H1 (cell line): ENCODE data around the gene EGLN3. TPM values are rescaled to one million over a fixed set of nuclear protein-coding genes. Genes with fewer than 3 reads are reported as not detected.

Experiments used
- CTCF ChIA-PET: fragments of 300-600 bp; sonication (Branson Sonifier 250); formaldehyde crosslinking; loops from one replicate; lab custom pipeline; 2021; ENCODE audit not compliant: partially characterized antibody; lab: Charles Lee
- POLR2A ChIA-PET: fragments of 300-600 bp; sonication (Branson Sonifier 250); formaldehyde crosslinking; loops from one replicate; lab custom pipeline; 2021; ENCODE audit warnings: inconsistent platforms; ENCODE audit not compliant: partially characterized antibody; lab: Charles Lee
- DNase-seq, 2 experiments: peaks; one replicate each; pipeline versions ENCODE4 v3.0.0 to v3.0.0-alpha.2; 2010 to 2022; ENCODE audit warnings: low spot score in 2 of 2, low read depth in 1 of 2, mixed read lengths in 1 of 2
- FAIRE-seq: peaks from 2 replicates; lab custom pipeline; 2011; peaks lifted over from hg19 to GRCh38; lab: Jason Lieb, UNC
- H2AFZ ChIP-seq: 2 replicates; pipeline ENCODE4 v1.8.1; 2012; ENCODE audit warnings: low read length, inconsistent platforms
- H2AK5ac ChIP-seq: 2 replicates; pipeline ENCODE4 v1.6.1; 2013; ENCODE audit warnings: low read depth, low read length
- H2BK120ac ChIP-seq: replicated peaks from 2 replicates; pipeline ENCODE3; 2013; ENCODE audit warnings: low read depth, low read length, inconsistent platforms
- H2BK12ac ChIP-seq: 2 replicates; pipeline ENCODE4 v1.6.1; 2013; ENCODE audit warnings: low read depth, low read length
- H2BK15ac ChIP-seq: 2 replicates; pipeline ENCODE4 v1.6.1; 2013; ENCODE audit warnings: low read length
- H2BK20ac ChIP-seq: 2 replicates; pipeline ENCODE4 v1.6.1; 2013; ENCODE audit warnings: low read length
- H2BK5ac ChIP-seq: 2 replicates; pipeline ENCODE4 v1.6.1; 2013; ENCODE audit warnings: low read depth, low read length
- H3K14ac ChIP-seq: 2 replicates; pipeline ENCODE4 v1.6.1; 2013; ENCODE audit warnings: inconsistent platforms; ENCODE audit not compliant: insufficient read length
- H3K18ac ChIP-seq: 2 replicates; pipeline ENCODE4 v1.6.1; 2013; ENCODE audit warnings: low read length; ENCODE audit errors: extremely low read depth
- H3K23ac ChIP-seq: 2 replicates; pipeline ENCODE4 v1.6.1; 2013; ENCODE audit warnings: inconsistent platforms; ENCODE audit not compliant: insufficient read length
- H3K23me2 ChIP-seq: 2 replicates; pipeline ENCODE4 v1.6.1; 2013; ENCODE audit warnings: low read depth, low read length
- H3K27ac ChIP-seq: 2 replicates; pipeline ENCODE4 v1.6.1; 2011; ENCODE audit warnings: low read depth, low read length, inconsistent platforms
- H3K27me3 ChIP-seq, 4 experiments: replicated peaks in 1 of 4; 1 replicate in 1 of 4; 2 replicates in 3 of 4; pipeline versions ENCODE4 v1.6.1 to v1.8.1; 2011 to 2013; ENCODE audit warnings: low read length in 3 of 4, mild to moderate bottlenecking in 3 of 4, inconsistent platforms in 2 of 4, mixed read lengths in 2 of 4, moderate library complexity in 1 of 4; ENCODE audit not compliant: control insufficient read depth in 3 of 4, insufficient read depth in 3 of 4; ENCODE audit errors: extremely low read depth in 1 of 4
- H3K36me3 ChIP-seq, 4 experiments: 2 replicates each; pipeline versions ENCODE4 v1.6.1 to v1.8.1; 2011 to 2013; ENCODE audit warnings: mild to moderate bottlenecking in 4 of 4, low read length in 3 of 4, moderate library complexity in 2 of 4, control low read depth in 1 of 4, inconsistent platforms in 1 of 4; ENCODE audit not compliant: insufficient read depth in 4 of 4, control insufficient read depth in 2 of 4
- H3K4ac ChIP-seq: replicated peaks from 2 replicates; pipeline ENCODE3; 2013; ENCODE audit warnings: low read length, low read depth, mixed read lengths, inconsistent platforms; ENCODE audit not compliant: insufficient read length
- H3K4me1 ChIP-seq, 4 experiments: replicated peaks in 1 of 4; 1 replicate in 1 of 4; 2 replicates in 3 of 4; pipeline versions ENCODE4 v1.6.1 to v1.8.1; 2011 to 2013; ENCODE audit warnings: low read length in 3 of 4, inconsistent platforms in 2 of 4, mixed read lengths in 1 of 4; ENCODE audit not compliant: insufficient read depth in 4 of 4, control insufficient read depth in 3 of 4
- H3K4me2 ChIP-seq, 2 experiments: 2 replicates each; pipeline versions ENCODE4 v1.6.1 to v1.8.1; 2011 to 2013; ENCODE audit warnings: low read depth in 2 of 2, low read length in 2 of 2, control low read depth in 1 of 2, inconsistent platforms in 1 of 2, mild to moderate bottlenecking in 1 of 2; ENCODE audit not compliant: insufficient read depth in 1 of 2
- H3K4me3 ChIP-seq, 4 experiments: fragments of 200-600, 300-600 bp in 1 of 4; sonication (generic), shearing (Covaris generic), sonication (Bioruptor Twin) in 1 of 4; 2 replicates each; pipeline versions ENCODE4 v1.5.1 to v1.8.1; 2011 to 2016; ENCODE audit warnings: low read length in 4 of 4, low read depth in 3 of 4, control low read depth in 2 of 4, inconsistent platforms in 2 of 4, mild to moderate bottlenecking in 2 of 4, mixed read lengths in 1 of 4, moderate library complexity in 1 of 4; ENCODE audit not compliant: insufficient read depth in 2 of 4; ENCODE audit errors: extremely low read depth in 1 of 4
- H3K56ac ChIP-seq: replicated peaks from 2 replicates; pipeline ENCODE3; 2013; ENCODE audit warnings: low read depth, mild to moderate bottlenecking, mixed read lengths, low read length, inconsistent platforms; ENCODE audit not compliant: insufficient read length
- H3K79me1 ChIP-seq: 2 replicates; pipeline ENCODE4 v1.6.1; 2013; ENCODE audit warnings: low read depth, low read length, control low read depth
- H3K79me2 ChIP-seq, 2 experiments: 2 replicates each; pipeline versions ENCODE4 v1.6.1 to v1.8.1; 2012 to 2013; ENCODE audit warnings: low read length in 2 of 2, mild to moderate bottlenecking in 2 of 2, inconsistent platforms in 1 of 2; ENCODE audit not compliant: insufficient read depth in 2 of 2, control insufficient read depth in 1 of 2
- H3K9ac ChIP-seq, 4 experiments: replicated peaks in 1 of 4; 1 replicate in 1 of 4; 2 replicates in 3 of 4; pipeline versions ENCODE4 v1.6.1 to v1.8.1; 2011 to 2013; ENCODE audit warnings: low read depth in 3 of 4, low read length in 3 of 4, control low read depth in 2 of 4, mild to moderate bottlenecking in 2 of 4, moderate library complexity in 2 of 4, inconsistent platforms in 1 of 4; ENCODE audit errors: extremely low read depth in 1 of 4
- H3K9me3 ChIP-seq, 2 experiments: 2 replicates each; pipeline versions ENCODE4 v1.6.1 to v1.8.1; 2012 to 2013; ENCODE audit warnings: mild to moderate bottlenecking in 2 of 2, moderate library complexity in 2 of 2, control low read depth in 1 of 2, inconsistent platforms in 1 of 2, low read depth in 1 of 2, low read length in 1 of 2, mixed read lengths in 1 of 2; ENCODE audit not compliant: insufficient read depth in 2 of 2
- H4K20me1 ChIP-seq, 2 experiments: replicated peaks in 1 of 2; 2 replicates each; pipeline versions ENCODE3 to v1.8.1; 2011 to 2013; ENCODE audit warnings: inconsistent platforms in 2 of 2, low read length in 2 of 2, mild to moderate bottlenecking in 1 of 2; ENCODE audit not compliant: insufficient read depth in 2 of 2, control insufficient read depth in 1 of 2
- H4K5ac ChIP-seq: 2 replicates; pipeline ENCODE4 v1.6.1; 2013; ENCODE audit warnings: low read length, low read depth, mixed read lengths, inconsistent platforms; ENCODE audit not compliant: insufficient read length
- H4K8ac ChIP-seq: 2 replicates; pipeline ENCODE4 v1.8.0; 2013; ENCODE audit warnings: mild to moderate bottlenecking, moderate library complexity, low read length, inconsistent platforms; ENCODE audit not compliant: insufficient read depth; ENCODE audit errors: extremely low read depth
- H4K91ac ChIP-seq: replicated peaks from 2 replicates; pipeline ENCODE3; 2013; ENCODE audit warnings: low read length, mixed read lengths, inconsistent platforms; ENCODE audit not compliant: insufficient read length
- BRCA1 ChIP-seq: IDR thresholded peaks from 2 replicates; pipeline ENCODE4 v1.6.1; 2012; ENCODE audit warnings: low read depth, low read length, improper control_type of control experiment
- EP300 ChIP-seq, 2 experiments: IDR thresholded peaks; 1 replicate in 1 of 2; 2 replicates in 1 of 2; pipeline ENCODE4 v1.6.1; 2011 to 2012; ENCODE audit warnings: low read depth in 2 of 2, low read length in 2 of 2, mild to moderate bottlenecking in 2 of 2, borderline replicate concordance in 1 of 2, inconsistent platforms in 1 of 2, moderate library complexity in 1 of 2
- KDM1A ChIP-seq: fragments of 200-600, 300-600 bp; sonication (generic); IDR thresholded peaks from 2 replicates; pipeline ENCODE4 v1.7.1; 2016; ENCODE audit warnings: mild to moderate bottlenecking, low read length, borderline replicate concordance
- KDM4A ChIP-seq: IDR thresholded peaks from one replicate; pipeline ENCODE4 v1.7.1; 2012; ENCODE audit warnings: low read depth, mild to moderate bottlenecking, moderate library complexity, low read length, inconsistent platforms; ENCODE audit not compliant: severe bottlenecking
- KDM5A ChIP-seq: fragments of 200-600 bp; IDR thresholded peaks from 2 replicates; pipeline ENCODE4 v1.7.1; 2012; ENCODE audit warnings: mild to moderate bottlenecking, low read length, inconsistent platforms, mixed read lengths
- SIX5 ChIP-seq: IDR thresholded peaks from 2 replicates; pipeline ENCODE4 v1.6.1; 2011; ENCODE audit warnings: mild to moderate bottlenecking, low read depth, low read length
- SP4 ChIP-seq: IDR thresholded peaks from 2 replicates; pipeline ENCODE4 v1.6.1; 2012; ENCODE audit warnings: low read length, inconsistent platforms
- SRF ChIP-seq: IDR thresholded peaks from 2 replicates; pipeline ENCODE4 v1.6.1; 2011; ENCODE audit warnings: mild to moderate bottlenecking, low read depth, low read length, moderate library complexity
- TAF7 ChIP-seq: optimal IDR thresholded peaks from 2 replicates; pipeline ENCODE3; 2011; ENCODE audit warnings: low read depth, mild to moderate bottlenecking, inconsistent platforms, low read length, moderate library complexity, borderline replicate concordance
- YY1 ChIP-seq: IDR thresholded peaks from 2 replicates; pipeline ENCODE4 v1.6.1; 2011; ENCODE audit warnings: low read depth, mild to moderate bottlenecking, low read length
- WGBS, 2 experiments: shearing (Covaris generic) in 1 of 2; methylation state at CpG; one replicate each; pipeline versions ENCODE4 v1.1.6 to v1.1.7; 2013 to 2015; ENCODE audit warnings: low lambda C conversion rate in 2 of 2, mixed read lengths in 2 of 2, inconsistent platforms in 1 of 2, low coverage in 1 of 2, missing lambda C conversion rate in 1 of 2; ENCODE audit not compliant: insufficient replicate concordance in 2 of 2, insufficient coverage in 1 of 2, insufficient read length in 1 of 2; ENCODE audit errors: extremely low coverage in 1 of 2, missing lambda C conversion rate in 1 of 2; 5-methylcytosine and 5-hydroxymethylcytosine counted together
- polyA plus RNA-seq, 7 experiments: library from polyadenylated mRNA; depleted of rRNA in 3 of 7; stranded (reverse) in 5 of 7; unstranded in 2 of 7; fragments of >200 nt in 5 of 7; fragments of 200-250 nt in 2 of 7; gene quantifications; 1 replicate in 5 of 7; 2 replicates in 1 of 7; 4 replicates in 1 of 7; pipeline versions ENCODE4 v1.2.1 to v1.2.3, GENCODE V29; 2011 to 2013; ENCODE audit warnings: missing spikeins in 2 of 7, mixed read lengths in 2 of 7
- total RNA-seq: library from RNA; stranded (reverse); fragmentation: NEBNext Ultra II Directional; extraction: Animal tissue kit (Norgen Biotek cat#: 25700); gene quantifications from 2 replicates; pipeline ENCODE4 v1.2.1, GENCODE V29; 2021

Gene EGLN3
- total and polyA plus RNA-seq, 2 of the 8 experiments (the other 6 are each of a cell fraction or from before 2014, with no cell fraction given), result 10.6 to 27.3 TPM

DNA sequence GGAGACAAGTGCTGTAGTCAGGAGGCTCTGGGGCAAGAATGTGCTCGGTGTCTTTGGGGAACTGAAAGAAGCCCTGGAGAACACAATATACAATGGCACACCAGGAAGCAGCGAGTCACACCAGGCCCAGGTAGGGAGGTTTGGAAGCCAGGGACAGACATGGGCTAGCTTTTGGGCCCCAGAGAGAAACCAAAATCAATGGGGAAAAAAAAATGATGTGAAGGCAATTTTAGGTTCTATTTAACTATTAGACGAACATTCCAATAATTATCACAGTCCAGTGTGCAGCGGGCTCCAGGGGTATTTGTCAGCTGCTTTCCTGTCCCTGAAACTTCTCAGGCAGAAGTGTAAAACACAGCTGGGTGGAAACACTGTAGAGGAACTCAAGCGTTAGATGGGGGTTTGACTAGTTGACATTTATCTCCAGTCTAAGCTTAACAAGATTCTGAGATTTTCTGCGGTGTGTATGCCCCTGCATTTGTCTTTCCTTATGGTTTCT, 21.8 kb upstream of the EGLN3 start:
- Histone ChIP-seq H3K56ac (no peak overlapping the region), H2BK20ac (no peak overlapping the region; the same call in 1 of the 2 replicates), H3K23ac (no peak overlapping the region), H2AFZ (no peak overlapping the region), H3K27me3 (no peaks in the 10 kb centered on the region), H4K5ac (no peak overlapping the region), H3K4me3 (no peak overlapping the region), H4K91ac (no peak overlapping the region), H2BK12ac (no peak overlapping the region), H3K14ac (no peak overlapping the region), H3K4me1 (no peaks in the 10 kb centered on the region; a peak in 1 of 7 replicates), H3K4ac (no peak overlapping the region), H3K18ac (no peak overlapping the region), H3K36me3 (no peaks in the 10 kb centered on the region), H2AK5ac (no peak overlapping the region; the same call in 1 of the 2 replicates), H3K27ac (no peak overlapping the region), H3K79me1 (no peaks in the 10 kb centered on the region), H2BK15ac (no peak overlapping the region), H4K8ac (no peak overlapping the region), H3K4me2 (no peak overlapping the region), H3K9ac (no peak overlapping the region), H3K23me2 (no peaks in the 10 kb centered on the region), H3K79me2 (no peaks in the 10 kb centered on the region), H2BK5ac (no peak overlapping the region), H4K20me1 (no peaks in the 10 kb centered on the region), H3K9me3 (no peaks in the 10 kb centered on the region), H2BK120ac (no peak overlapping the region)
- CTCF ChIA-PET, result interaction anchor here (0.9 kb wide), 1 partner anchor 71 kb away, joined by 3 read pairs; no protein-coding TSS in a partner anchor
- DNase-seq (no peak), FAIRE-seq (no peak)
- POLR2A ChIA-PET, result no interaction called here
- 92% methylated on average over 6 of the region's 6 CpGs; no CpG with 5 or more reads in 1 of the 2 experiments for WGBS, 2 experiments
- TF ChIP-seq TAF7, result no peak
- TF ChIP-seq SIX5, result no peak
- TF ChIP-seq YY1, result no peak
- no peak for TF ChIP-seq SP4
- no peak for TF ChIP-seq EP300 (IDR thresholded peaks at IDR 0.05; ENCODE audit: borderline replicate concordance in 1 of 2, low read depth in 2 of 2, low read length in 2 of 2)
- TF ChIP-seq SRF, result no peak
- TF ChIP-seq BRCA1, result no peak
- no peak for TF ChIP-seq KDM1A
- TF ChIP-seq KDM4A, result no peak
- no peak for TF ChIP-seq KDM5A
